ENCODE measurements around the gene CACNA2D3. TPM values are rescaled to one million over a fixed set of nuclear protein-coding genes. Genes with fewer than 3 reads are reported as not detected.

Gene CACNA2D3
- total RNA-seq, 1 experiment from 2014 or later: not detected

GRCh38 chr3:54243960-54244682, 121.8 kb downstream of the CACNA2D3 start:
- Mint-ChIP-seq H3K36me3 (ENCODE audit: insufficient read depth, unreplicated experiment) (no peaks in the 10 kb centered on the region), H3K4me3 (ENCODE audit: unreplicated experiment) (no peak overlapping the region)
- CTCF ChIA-PET: no interaction called here

DNA sequence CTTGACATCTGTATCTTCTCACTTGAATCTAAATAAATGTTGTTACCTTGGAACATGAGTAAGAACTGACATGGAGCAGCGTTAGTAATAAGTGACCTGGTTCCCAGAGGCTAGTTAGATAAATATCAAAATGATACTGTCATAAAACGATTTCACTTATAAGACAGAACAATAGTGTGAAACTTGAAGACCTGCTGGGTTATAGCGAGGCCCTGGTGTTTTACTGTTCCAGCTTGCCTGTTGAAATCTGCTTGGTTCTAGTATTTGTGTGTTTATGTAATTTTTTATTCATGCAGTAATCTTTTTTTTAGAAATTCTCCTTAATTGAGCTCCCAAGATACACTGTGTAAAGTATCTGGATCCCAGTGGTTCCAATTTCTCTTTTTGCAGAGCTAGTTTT, 129.4 kb downstream of the CACNA2D3 start:
- Histone ChIP-seq H3K4me1 (no peaks in the 10 kb centered on the region), H3K4me3 (ENCODE audit: low read depth, low read length) (no peak overlapping the region), H3K36me3 (ENCODE audit: control insufficient read depth, insufficient read depth, low read length) (no peaks in the 10 kb centered on the region), H3K27me3 (replicated peaks; ENCODE audit: control insufficient read depth, insufficient read depth, low read length) (no peaks in the 10 kb centered on the region), H3K9me3 (no peaks in the 10 kb centered on the region)
- Mint-ChIP-seq H3K36me3 (ENCODE audit: insufficient read depth, unreplicated experiment) (no peaks in the 10 kb centered on the region), H3K27ac (ENCODE audit: unreplicated experiment) (no peak overlapping the region), H3K4me3 (ENCODE audit: unreplicated experiment) (no peak overlapping the region), H3K27me3 (ENCODE audit: insufficient read depth, unreplicated experiment) (peaks cover 11% of the 10 kb centered on the region), H3K9me3 (ENCODE audit: unreplicated experiment) (peaks cover 4% of the 10 kb centered on the region), H3K4me1 (ENCODE audit: low read depth, unreplicated experiment) (no peaks in the 10 kb centered on the region)
- intact Hi-C loops (cut with micrococcal nuclease; ENCODE audit: unreplicated experiment): no loop called here
- ChIA-PET POLR2A (no interaction called here), CTCF (no interaction called here)
- TF ChIP-seq, protein P1, sequence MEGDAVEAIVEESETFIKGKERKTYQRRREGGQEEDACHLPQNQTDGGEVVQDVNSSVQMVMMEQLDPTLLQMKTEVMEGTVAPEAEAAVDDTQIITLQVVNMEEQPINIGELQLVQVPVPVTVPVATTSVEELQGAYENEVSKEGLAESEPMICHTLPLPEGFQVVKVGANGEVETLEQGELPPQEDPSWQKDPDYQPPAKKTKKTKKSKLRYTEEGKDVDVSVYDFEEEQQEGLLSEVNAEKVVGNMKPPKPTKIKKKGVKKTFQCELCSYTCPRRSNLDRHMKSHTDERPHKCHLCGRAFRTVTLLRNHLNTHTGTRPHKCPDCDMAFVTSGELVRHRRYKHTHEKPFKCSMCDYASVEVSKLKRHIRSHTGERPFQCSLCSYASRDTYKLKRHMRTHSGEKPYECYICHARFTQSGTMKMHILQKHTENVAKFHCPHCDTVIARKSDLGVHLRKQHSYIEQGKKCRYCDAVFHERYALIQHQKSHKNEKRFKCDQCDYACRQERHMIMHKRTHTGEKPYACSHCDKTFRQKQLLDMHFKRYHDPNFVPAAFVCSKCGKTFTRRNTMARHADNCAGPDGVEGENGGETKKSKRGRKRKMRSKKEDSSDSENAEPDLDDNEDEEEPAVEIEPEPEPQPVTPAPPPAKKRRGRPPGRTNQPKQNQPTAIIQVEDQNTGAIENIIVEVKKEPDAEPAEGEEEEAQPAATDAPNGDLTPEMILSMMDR (IDR thresholded peaks at IDR 0.05; ENCODE audit: insufficient read depth in 1 of 2, low read depth in 1 of 2, low read length in 1 of 2, severe bottlenecking in 1 of 2, unreplicated experiment in 1 of 2): no peak
- no peak for DNase-seq
- BruUV-seq (replicated peaks): no TSS peak

More at GRCh38 chr3:54243960-54244682, 121.8 kb downstream of the CACNA2D3 start:
- Histone ChIP-seq H3K27me3 (replicated peaks; ENCODE audit: control insufficient read depth, insufficient read depth, low read length) (no peaks in the 10 kb centered on the region), H3K4me1 (no peaks in the 10 kb centered on the region), H3K36me3 (ENCODE audit: control insufficient read depth, insufficient read depth, low read length) (no peaks in the 10 kb centered on the region), H3K4me3 (ENCODE audit: low read depth, low read length) (no peak overlapping the region), H3K9me3 (no peaks in the 10 kb centered on the region)
- BruUV-seq (replicated peaks): no TSS peak
- intact Hi-C loops (cut with micrococcal nuclease; ENCODE audit: unreplicated experiment): no loop called here
- Mint-ChIP-seq H3K4me1 (ENCODE audit: low read depth, unreplicated experiment) (no peaks in the 10 kb centered on the region), H3K9me3 (ENCODE audit: unreplicated experiment) (peaks cover 9% of the 10 kb centered on the region), H3K27me3 (ENCODE audit: insufficient read depth, unreplicated experiment) (no peaks in the 10 kb centered on the region), H3K27ac (ENCODE audit: unreplicated experiment) (no peak overlapping the region)
- TF ChIP-seq, protein P1 (IDR thresholded peaks at IDR 0.05; ENCODE audit: insufficient read depth in 1 of 2, low read depth in 1 of 2, low read length in 1 of 2, severe bottlenecking in 1 of 2, unreplicated experiment in 1 of 2): no peak
- DNase-seq: no peak
- POLR2A ChIA-PET: no interaction called here

- no peak for DNase-seq
- Mint-ChIP-seq H3K27me3 (ENCODE audit: insufficient read depth, unreplicated experiment) (peaks cover 24% of the 10 kb centered on the region), H3K36me3 (ENCODE audit: insufficient read depth, unreplicated experiment) (no peaks in the 10 kb centered on the region), H3K4me3 (ENCODE audit: unreplicated experiment) (no peak overlapping the region), H3K27ac (ENCODE audit: unreplicated experiment) (no peak overlapping the region), H3K9me3 (ENCODE audit: unreplicated experiment) (no peaks in the 10 kb centered on the region), H3K4me1 (ENCODE audit: low read depth, unreplicated experiment) (no peaks in the 10 kb centered on the region)
- Histone ChIP-seq H3K4me3 (ENCODE audit: low read depth, low read length) (no peak overlapping the region), H3K36me3 (ENCODE audit: control insufficient read depth, insufficient read depth, low read length) (no peaks in the 10 kb centered on the region), H3K27me3 (replicated peaks; ENCODE audit: control insufficient read depth, insufficient read depth, low read length) (no peaks in the 10 kb centered on the region), H3K4me1 (no peaks in the 10 kb centered on the region), H3K9me3 (no peaks in the 10 kb centered on the region)
- ChIA-PET POLR2A (no interaction called here), CTCF (no interaction called here)
- no TSS peak for BruUV-seq (replicated peaks)
- intact Hi-C loops (cut with micrococcal nuclease; ENCODE audit: unreplicated experiment): no loop called here
- TF ChIP-seq, protein P1 (IDR thresholded peaks at IDR 0.05; ENCODE audit: insufficient read depth in 1 of 2, low read depth in 1 of 2, low read length in 1 of 2, severe bottlenecking in 1 of 2, unreplicated experiment in 1 of 2): no peak
Measured at GRCh38 chr3:54257125-54257720, 134.9 kb downstream of the CACNA2D3 start.

Measured in Caco-2 (cell line).